GM18907 (cell line): ENCODE measurements around the gene MBNL1.

ENCODE experiments used
- ATAC-seq: cut with Tn5 transposase; IDR thresholded peaks from one replicate; pipeline ENCODE4 v1.9.1; 2021; ENCODE audit warnings: mild to moderate bottlenecking, moderate library complexity; ENCODE audit not compliant: unreplicated experiment

MBNL1 gene

DNA sequence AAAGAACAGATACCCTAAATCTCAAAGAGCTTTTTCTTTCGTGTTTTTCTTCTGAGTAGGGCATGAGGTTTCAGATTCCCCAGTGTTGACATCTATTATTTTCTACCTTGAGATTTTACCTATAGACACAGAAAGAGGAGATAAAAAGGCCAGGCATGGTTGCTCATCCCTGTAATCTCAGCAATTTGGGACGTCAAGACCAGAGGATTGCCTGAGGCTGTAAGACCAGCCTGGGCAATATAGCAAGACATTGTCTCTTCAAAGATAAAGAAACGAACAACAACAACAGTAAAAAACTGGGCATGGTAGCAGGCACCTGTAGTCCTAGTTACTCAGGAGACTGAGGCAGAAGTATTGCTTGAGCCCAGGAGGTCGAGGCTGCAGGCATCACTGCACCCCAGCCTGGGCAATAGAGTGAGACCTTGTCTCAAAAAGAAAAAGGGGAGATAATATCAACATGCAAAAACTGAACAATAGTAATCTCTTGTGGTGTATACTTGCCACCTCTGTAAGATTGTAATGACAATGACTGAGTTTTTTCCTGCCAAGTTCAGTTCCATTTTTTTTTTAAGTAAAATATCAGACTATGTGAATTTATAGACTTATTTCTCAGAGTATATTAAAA is 71.3 kb downstream of the MBNL1 start:
- ATAC-seq = no peak

DNA sequence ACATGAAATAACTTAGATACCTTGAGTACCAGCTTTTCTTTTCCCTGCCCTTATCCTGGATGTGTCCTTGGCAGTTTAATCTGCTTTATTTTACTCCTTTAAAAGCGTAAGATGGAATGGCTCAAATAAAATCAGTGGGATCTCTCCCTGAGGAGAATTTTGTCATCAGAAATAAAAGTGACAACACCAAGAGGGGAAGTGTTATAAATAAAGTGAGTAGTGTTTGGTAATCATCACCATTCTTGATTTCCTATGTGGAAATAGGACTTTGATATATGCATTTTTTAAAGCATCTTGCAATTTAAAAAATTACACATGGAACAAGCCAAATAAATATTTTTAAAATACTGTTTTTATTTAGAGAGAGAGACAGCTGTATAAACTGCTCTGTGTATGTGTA is 76.5 kb downstream of the MBNL1 start:
- ATAC-seq = no peak

GRCh38 chr3:152346058-152346457 is 77.3 kb downstream of the MBNL1 start:
- no peak for ATAC-seq

DNA sequence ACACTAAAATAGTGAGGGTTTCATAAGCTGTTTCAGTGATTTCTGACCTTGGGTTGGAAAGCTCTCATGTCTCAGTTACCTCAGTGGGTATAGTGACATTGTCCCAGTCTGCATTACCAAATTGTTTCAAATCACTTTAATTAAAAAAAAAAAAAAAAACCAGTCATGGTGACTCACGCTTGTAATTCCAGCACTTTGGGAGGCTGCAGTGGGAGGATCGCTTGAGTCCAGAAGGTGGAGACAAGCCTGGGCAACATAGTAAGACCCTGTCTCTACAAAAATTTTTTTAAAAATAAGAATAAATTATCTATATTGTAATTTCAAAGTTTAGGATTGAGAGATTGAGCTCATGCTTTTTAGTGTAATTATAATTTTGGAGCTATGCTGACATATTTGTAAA is 78.0 kb downstream of the MBNL1 start:
- ATAC-seq = no peak

DNA sequence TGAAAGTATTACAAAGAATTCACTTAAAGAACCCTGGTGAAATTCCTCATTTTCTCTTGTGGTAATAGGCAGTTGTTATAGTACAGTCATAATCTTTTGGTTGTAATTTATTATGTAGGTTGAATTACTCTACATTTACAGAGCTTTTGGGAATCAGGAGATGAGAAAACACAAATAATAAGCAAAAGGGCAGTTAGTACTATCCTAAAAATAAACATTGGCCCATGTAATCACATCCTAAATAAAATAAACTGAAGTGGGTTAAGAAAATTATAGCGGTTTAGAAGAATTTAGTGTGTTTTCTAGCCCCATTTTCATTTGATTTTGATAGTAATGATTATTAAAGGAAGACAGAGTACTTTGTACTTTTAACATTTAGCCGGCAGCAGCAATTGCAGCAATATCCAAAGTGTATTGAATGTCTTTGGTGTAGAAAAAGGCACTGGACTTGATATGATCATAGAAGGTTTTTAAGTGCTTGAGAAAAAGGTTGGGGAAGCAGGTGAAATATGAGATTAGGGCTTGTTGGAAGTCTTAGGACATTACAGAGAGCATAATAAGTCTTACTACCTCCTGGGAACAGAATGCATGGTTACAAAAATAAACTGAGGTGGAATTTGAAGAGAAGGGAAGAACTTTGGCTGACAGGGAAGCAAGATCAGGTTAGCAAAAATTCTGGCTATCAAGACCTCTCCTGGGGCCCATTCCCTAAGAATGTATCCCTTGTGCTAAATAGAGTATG is 79.9 kb downstream of the MBNL1 start:
- no peak for ATAC-seq

- no peak for ATAC-seq
These were observed 80.7 kb downstream of the MBNL1 start for GRCh38 chr3:152349392-152349791.

- no peak for ATAC-seq
These were observed 81.4 kb downstream of the MBNL1 start for GRCh38 chr3:152350139-152350538.

GRCh38 chr3:152350776-152351175 is 82.0 kb downstream of the MBNL1 start:
- no peak for ATAC-seq

- no peak for ATAC-seq
These were observed 83.8 kb downstream of the MBNL1 start for GRCh38 chr3:152352554-152352953.

GRCh38 chr3:152353578-152353977 is 84.8 kb downstream of the MBNL1 start:
- no peak for ATAC-seq

DNA sequence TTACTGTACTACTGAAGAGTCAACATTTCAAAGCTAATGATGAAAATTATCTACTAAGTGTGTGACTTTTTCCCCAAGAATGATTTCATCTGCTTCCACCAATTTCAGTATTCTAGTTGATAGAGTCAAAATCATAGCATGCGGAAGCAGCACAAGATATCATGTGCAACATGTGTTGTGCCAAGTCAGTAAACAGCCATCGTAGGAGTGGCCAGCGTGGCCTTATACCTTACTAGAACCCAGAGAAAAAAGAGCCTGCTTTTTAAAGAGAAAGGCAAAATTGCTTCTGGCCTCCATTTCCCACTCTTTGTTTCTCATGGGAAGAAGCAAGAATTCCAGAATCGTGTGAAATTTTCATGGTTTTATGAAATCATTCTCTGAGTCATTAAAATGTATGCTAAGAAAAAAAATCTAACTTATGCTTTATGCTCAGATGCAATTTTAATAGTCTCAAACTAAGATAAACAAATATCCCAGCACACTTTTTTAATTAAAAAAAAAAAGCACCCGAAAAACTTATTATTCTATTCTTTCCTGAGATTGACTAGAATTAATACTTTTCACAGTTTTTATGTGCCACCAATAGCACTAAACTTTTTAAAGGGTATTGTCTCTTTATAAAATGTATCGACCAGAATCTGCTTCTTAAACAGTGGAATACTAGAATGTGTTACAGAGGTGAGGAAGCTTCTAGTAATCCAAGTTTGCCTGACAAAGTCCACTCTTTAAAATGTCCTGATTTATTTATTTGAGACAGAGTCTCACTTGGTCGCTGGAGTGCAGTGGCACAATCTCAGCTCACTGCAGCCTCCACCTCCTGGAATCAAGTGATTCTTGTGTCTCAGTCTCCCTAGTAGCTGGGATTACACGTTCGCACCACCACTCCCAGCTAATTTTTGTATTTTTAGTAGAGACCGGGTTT is 87.3 kb downstream of the MBNL1 start:
- ATAC-seq = no peak

DNA sequence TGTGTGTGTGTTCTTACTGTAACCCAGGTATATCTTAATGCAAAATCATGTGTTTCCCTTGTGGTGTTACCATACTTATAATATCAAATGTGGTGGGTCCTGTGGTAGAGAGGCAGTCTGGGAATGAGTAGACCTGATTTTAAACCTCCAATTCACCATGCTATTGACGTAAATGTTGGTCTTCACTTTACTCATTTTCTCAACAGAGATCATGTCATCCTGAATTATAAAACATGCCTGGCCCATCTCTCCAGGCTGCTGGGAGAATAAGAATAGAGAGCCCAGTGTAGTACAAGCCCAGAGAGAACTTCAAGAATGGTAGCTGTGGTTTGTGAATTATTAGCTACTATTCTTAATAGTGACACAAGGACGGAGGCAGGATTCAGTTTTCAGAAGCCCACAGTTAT is 88.1 kb downstream of the MBNL1 start:
- ATAC-seq = peak; percentile 86

DNA sequence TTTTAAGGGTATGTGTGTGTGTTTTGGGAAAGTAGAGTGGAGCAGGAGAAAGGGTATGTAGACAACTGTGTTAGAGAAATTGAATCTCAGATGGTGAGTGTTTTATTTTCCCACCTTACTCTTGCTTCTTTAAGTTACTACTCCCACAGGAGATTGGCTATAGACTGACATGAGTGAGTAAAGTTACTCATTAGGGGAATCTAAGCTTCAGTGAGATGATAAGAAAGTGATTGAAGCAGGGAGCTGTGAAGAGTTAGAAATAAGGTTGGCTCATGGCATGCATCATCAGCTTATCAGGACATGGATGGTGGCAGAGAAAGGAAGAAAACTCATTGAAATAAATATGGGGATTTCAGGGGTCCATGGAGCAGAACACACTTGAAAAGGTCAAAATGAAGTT is 88.9 kb downstream of the MBNL1 start:
- ATAC-seq = no peak

- no peak for ATAC-seq
These were observed 90.9 kb downstream of the MBNL1 start for GRCh38 chr3:152359385-152360248.

DNA sequence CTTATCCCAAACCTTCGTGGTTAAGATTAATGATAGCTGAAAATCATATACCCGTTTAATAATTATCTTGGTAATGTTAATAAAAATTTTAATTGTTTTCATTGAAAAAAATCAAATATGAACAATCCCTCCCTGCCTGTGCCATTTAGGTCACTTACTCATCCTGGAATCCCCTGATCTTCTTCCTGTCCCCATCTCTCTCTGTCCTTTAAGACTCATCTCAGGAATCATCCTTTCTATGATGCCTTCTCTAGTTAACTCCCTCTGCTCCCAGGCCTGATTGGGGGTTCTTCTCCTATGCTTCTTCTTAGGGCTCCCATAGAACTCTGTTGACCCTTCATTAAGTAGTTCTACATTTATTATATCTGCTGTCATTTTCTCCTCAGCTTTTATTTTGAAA is 91.6 kb downstream of the MBNL1 start:
- ATAC-seq = no peak

- no peak for ATAC-seq
These were observed 92.2 kb downstream of the MBNL1 start for GRCh38 chr3:152360966-152361365.

GRCh38 chr3:152362086-152362485 is 93.4 kb downstream of the MBNL1 start:
- no peak for ATAC-seq

DNA sequence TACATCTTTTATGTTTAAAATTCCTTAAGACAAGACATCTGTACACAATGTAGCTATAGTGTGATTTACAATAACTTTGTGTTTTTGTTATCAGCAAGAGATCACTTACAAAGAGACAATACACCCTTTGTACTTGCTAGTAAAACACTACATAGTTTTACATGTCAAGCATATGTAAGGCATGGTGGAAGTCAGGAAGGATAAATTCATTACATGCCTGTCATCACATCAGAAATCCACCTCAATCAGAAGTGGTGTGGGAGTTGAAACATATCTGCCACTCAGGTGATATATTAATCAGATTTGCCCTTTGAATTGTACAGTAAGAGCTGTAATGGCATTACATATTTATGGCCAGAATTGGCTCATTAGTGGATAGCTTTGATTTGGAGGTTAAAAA is 95.5 kb downstream of the MBNL1 start:
- no peak for ATAC-seq

GRCh38 chr3:152365126-152365525 is 96.4 kb downstream of the MBNL1 start:
- no peak for ATAC-seq

- ATAC-seq = no peak
These were observed 97.3 kb downstream of the MBNL1 start for GRCh38 chr3:152365766-152366593.
